Right cardiac atrium (tissue), 5 donors: ENCODE results near the gene TENM4. TPM values are rescaled to one million over a fixed set of nuclear protein-coding genes. Genes with fewer than 3 reads are reported as not detected.

ENCODE experiments used
- ATAC-seq, 2 donors: fragments of 200-7000 bp; cut with Tn5 transposase; one replicate each; pipeline versions ENCODE4 v1.8.0 to v1.9.1; 2020; ENCODE audit warnings: moderate library complexity in 2 of 2, mild to moderate bottlenecking in 1 of 2
- DNase-seq, 3 donors: peaks; one replicate each; pipeline ENCODE4 v3.0.0-alpha.2; 2020
- H3K27ac ChIP-seq: one replicate; pipeline ENCODE4 v1.5.1; 2013; ENCODE audit warnings: mild to moderate bottlenecking, low read length, control low read depth, moderate library complexity
- H3K27me3 ChIP-seq: one replicate; pipeline ENCODE4 v1.6.1; 2013; ENCODE audit not compliant: control insufficient read depth, insufficient read depth
- H3K4me1 ChIP-seq: one replicate; pipeline ENCODE4 v1.6.1; 2013; ENCODE audit warnings: low read length; ENCODE audit not compliant: control insufficient read depth, insufficient read depth
- H3K4me3 ChIP-seq: one replicate; pipeline ENCODE4 v1.5.1; 2013; ENCODE audit warnings: low read length, control low read depth
- H3K9me3 ChIP-seq: one replicate; pipeline ENCODE4 v1.6.1; 2013; ENCODE audit warnings: low read length; ENCODE audit not compliant: control insufficient read depth
- WGBS: extraction: QIAGEN DNeasy Blood & Tissue Kit; methylation state at CpG from one replicate; pipeline ENCODE4 v1.1.7; 2013; 5-methylcytosine and 5-hydroxymethylcytosine counted together
- intact Hi-C, 4 donors: fragments of 100-400 bp; cut with DNase I; formaldehyde crosslinking; loops; one replicate each; pipeline versions ENCODE4 v1.11.0 to v1.14.0; 2022 to 2023
- polyA plus RNA-seq: library from polyadenylated mRNA; stranded (reverse); fragments of 200-250 nt; gene quantifications from one replicate; pipeline ENCODE4 v1.2.3, GENCODE V29; 2013
- total RNA-seq, 4 donors: library from RNA; stranded (reverse); fragmentation: NEBNext Ultra II Directional; extraction: Animal tissue kit (Norgen Biotek cat#: 25700); gene quantifications; one replicate each; pipeline ENCODE4 v1.2.1, GENCODE V29; 2021
- donor health status: healthy with polysubstance abuse.
- donor health status: DM: no; HTN: yes; CAD: no.
- donor health status: DM: no; HTN: no; CAD: no.
- donor health status: DM: no; HTN: yes; CAD: no; lungs with severe emphysema.
- donor health status: DM: yes; HTN: yes; CAD: no.

The TENM4 gene
- total and polyA plus RNA-seq, 5 donors = 0.26 to 2.3 (median 0.71) TPM

- ATAC-seq = no peak
- intact Hi-C loops = no loop called here
- DNase-seq = no peak
- Histone ChIP-seq H3K4me1 (no peaks in the 10 kb centered on the region), H3K27ac (no peak overlapping the region), H3K27me3 (no peaks in the 10 kb centered on the region), H3K4me3 (no peak overlapping the region), H3K9me3 (no peaks in the 10 kb centered on the region)
- WGBS = 87% methylated on average over 8 of the region's 8 CpGs
Observed at GRCh38 chr11:79294845-79295731, 145.7 kb downstream of the TENM4 start.

DNA sequence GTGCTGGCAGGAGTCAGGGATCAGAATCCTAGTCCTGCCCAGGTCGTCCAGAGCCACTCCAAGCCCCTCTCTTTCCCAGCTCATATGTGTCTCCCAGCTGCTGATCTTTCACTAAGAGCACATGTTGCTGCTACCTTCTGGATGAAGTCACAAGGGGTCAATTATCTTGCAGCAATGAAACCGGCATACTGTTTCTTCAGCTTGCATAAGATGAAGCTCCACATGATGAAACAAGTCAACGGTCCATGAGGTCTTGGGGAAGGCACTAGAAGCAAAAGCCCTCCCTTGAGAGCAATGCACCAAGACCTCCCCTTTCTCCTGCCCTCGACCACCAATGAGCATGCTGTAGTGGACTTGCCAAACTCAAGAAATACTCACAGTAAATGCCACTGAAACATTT, 148.9 kb downstream of the TENM4 start:
- no peak overlapping the region for H3K27ac ChIP-seq
- H3K4me1 ChIP-seq = no peaks in the 10 kb centered on the region
- H3K9me3 ChIP-seq = no peaks in the 10 kb centered on the region
- H3K4me3 ChIP-seq = no peak overlapping the region
- intact Hi-C loops = no loop called here
- ATAC-seq (no peak), DNase-seq (no peak)
- no peaks in the 10 kb centered on the region for H3K27me3 ChIP-seq
- 74% methylated on average over 4 of the region's 4 CpGs for WGBS

DNA sequence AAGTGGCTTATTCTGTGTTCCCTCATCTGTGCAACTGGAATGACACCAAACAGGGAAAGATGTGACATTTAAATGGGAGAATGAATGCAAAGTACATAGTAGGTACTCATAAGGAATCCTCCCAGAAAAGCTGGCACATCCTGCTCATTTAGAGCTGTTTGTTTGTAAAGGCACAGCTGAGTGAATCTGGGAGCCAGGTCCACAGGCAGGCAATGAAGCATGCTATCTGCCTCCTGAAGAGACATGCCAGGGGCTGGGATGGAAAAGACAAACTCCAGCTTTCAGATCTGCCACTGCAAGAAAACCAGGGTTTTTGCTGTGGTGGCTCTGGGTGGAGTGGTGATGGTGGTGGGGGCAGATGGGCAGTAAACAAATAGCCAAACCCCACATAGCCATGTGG, 150.1 kb downstream of the TENM4 start:
- no peak overlapping the region for H3K4me3 ChIP-seq
- no peaks in the 10 kb centered on the region for H3K27me3 ChIP-seq
- intact Hi-C loops = no loop called here

GRCh38 chr11:79287952-79288351, 152.9 kb downstream of the TENM4 start:
- intact Hi-C loops = no loop called here
- peak in 1 of 3 donors; percentile 14 for DNase-seq

More for the DNA sequence above, 150.1 kb downstream of the TENM4 start:
- no peak for DNase-seq
- no peak for ATAC-seq
- Histone ChIP-seq H3K27ac (no peak overlapping the region), H3K9me3 (no peaks in the 10 kb centered on the region), H3K4me1 (no peaks in the 10 kb centered on the region)

DNA sequence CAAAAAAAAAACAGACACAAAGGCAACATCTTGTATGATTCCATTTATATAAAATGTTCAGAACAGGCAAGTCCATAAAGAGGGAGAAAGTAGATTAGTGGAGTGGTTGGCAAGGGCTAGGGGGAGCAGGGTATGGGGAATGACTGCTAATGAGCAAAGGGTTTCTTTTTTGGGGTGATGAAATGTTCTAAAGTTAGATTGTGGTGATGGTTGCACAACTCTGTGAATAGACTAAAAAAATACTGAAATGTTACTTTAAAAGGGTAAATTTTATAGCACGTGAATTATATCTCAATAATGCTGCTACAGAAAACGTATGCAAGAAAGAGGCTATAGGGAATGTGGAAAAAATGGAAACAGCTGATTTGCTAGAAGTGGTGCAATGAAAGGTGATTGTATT, 155.1 kb downstream of the TENM4 start:
- 63% methylated on average over 2 of the region's 2 CpGs for WGBS
- Histone ChIP-seq H3K4me3 (no peak overlapping the region), H3K27me3 (no peaks in the 10 kb centered on the region), H3K9me3 (no peaks in the 10 kb centered on the region), H3K27ac (no peak overlapping the region), H3K4me1 (no peaks in the 10 kb centered on the region)
- ATAC-seq (no peak), DNase-seq (no peak)
- intact Hi-C loops = no loop called here

More at GRCh38 chr11:79287952-79288351, 152.9 kb downstream of the TENM4 start:
- no peaks in the 10 kb centered on the region for H3K9me3 ChIP-seq
- no peaks in the 10 kb centered on the region for H3K27me3 ChIP-seq
- ATAC-seq = no peak
- no peak overlapping the region for H3K4me3 ChIP-seq
- H3K4me1 ChIP-seq = no peaks in the 10 kb centered on the region
- no peak overlapping the region for H3K27ac ChIP-seq

- no peaks in the 10 kb centered on the region for H3K27me3 ChIP-seq
- 52% methylated on average over 2 of the region's 2 CpGs for WGBS
- intact Hi-C loops = no loop called here
- no peaks in the 10 kb centered on the region for H3K4me1 ChIP-seq
- H3K27ac ChIP-seq = no peak overlapping the region
- no peaks in the 10 kb centered on the region for H3K9me3 ChIP-seq
- no peak for ATAC-seq
- H3K4me3 ChIP-seq = no peak overlapping the region
- DNase-seq = no peak
Observed at GRCh38 chr11:79276736-79277325, 164.0 kb downstream of the TENM4 start.

DNA sequence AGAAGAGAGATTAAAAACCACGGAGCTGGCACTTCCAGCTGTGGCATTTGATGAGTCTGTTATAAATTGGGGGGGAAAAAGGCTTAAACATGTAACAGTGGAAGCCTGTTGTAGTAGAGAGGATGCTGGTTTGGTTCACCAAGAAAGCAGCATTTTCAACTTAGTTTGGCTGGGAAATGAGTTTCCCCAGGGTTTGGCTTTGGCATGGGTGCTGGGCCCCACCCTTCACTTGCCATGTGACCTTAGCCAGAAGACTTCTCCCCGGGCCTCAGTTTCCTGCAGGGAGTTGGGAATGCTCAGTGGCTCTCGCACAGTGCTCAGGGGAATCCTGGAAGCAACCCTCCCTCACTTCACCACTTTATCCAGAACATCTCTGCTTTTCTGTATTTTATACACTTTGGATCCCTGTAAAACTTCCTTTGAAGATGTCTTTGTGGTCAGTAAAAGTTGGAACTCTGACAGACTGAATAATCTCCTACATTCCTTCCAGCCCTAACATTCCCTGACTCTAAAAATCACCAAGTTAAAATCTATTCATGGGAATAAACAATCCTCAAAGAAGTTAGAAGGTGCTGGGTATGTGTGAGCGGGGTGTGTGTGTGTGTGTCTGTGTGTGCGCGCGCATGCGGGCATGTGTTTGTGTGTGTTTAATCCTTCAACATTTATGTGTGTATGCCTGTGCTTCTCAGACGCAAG, 166.0 kb downstream of the TENM4 start:
- WGBS = 78% methylated on average over 9 of the region's 9 CpGs
- ATAC-seq (no peak), DNase-seq (no peak)
- Histone ChIP-seq H3K27me3 (no peaks in the 10 kb centered on the region), H3K4me3 (no peak overlapping the region), H3K9me3 (no peaks in the 10 kb centered on the region), H3K4me1 (no peaks in the 10 kb centered on the region), H3K27ac (no peak overlapping the region)
- intact Hi-C loops = no loop called here

GRCh38 chr11:79273781-79274180, 167.0 kb downstream of the TENM4 start:
- Histone ChIP-seq H3K27ac (no peak overlapping the region), H3K4me1 (no peaks in the 10 kb centered on the region), H3K27me3 (no peaks in the 10 kb centered on the region), H3K9me3 (no peaks in the 10 kb centered on the region), H3K4me3 (no peak overlapping the region)
- DNase-seq (no peak), ATAC-seq (no peak)
- intact Hi-C loops = no loop called here
- WGBS = 81% methylated on average over 3 of the region's 3 CpGs

DNA sequence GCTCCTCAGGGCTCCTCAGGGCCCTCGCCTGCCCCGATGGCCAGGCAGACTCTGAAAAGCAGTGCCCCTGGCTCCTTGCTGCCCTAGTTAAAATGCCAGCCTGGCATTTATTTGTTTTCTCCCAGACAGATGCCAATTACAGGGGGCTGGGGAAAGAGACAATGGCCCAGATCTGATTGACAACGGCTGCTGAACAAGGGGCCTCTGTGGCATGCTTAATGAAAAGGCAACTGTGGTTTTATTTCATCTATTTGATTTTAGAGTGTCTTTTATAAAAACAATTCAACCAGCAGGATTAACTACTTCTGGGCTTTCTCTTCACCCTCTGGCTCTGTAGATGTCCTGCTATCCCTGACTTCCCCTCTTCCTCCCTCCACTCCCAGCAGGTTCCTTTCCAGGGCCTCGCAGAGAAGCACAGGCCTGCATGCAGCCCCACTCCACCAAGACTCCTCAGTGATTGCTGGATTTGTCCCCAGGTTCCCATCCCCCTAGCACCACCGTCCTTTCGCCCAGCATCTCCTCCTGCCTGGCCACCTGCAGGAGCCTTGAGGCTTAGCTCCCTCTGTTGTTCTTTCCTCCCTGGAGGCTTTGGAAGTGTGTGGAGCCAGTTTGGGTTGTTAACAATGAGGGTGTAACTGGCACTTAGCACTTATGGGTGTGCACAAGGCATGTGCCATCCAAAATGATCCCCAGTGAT, 171.1 kb downstream of the TENM4 start:
- no peak overlapping the region for H3K4me3 ChIP-seq
- H3K27ac ChIP-seq = no peak overlapping the region
- no peaks in the 10 kb centered on the region for H3K4me1 ChIP-seq
- no peak for ATAC-seq
- WGBS = 74% methylated on average over 6 of the region's 6 CpGs
- DNase-seq = no peak
- no peaks in the 10 kb centered on the region for H3K27me3 ChIP-seq
- H3K9me3 ChIP-seq = no peaks in the 10 kb centered on the region
- intact Hi-C loops = loop anchor here in 1 of 4 donors (5.0 kb wide), 1 partner anchor 53 kb away; no protein-coding TSS in a partner anchor

DNA sequence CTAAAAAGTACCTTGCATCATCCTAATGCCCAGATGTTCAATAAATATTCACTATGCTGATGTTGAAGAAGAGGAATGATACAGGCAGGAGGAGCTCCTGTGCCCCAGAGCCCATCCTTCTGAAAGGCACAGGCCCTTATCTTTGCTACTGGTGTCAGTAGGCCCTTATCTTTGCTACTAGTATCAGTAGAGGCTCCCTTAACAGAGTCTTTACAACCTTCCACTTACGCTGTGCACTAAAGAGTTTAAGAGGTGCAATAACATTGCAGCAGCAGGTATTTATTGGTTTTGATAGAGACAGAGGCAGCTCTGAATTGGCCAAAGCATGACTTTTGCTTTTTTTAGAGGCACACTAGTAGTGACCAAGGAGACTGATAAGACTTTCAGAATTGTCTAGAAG, 174.4 kb downstream of the TENM4 start:
- no peak overlapping the region for H3K27ac ChIP-seq
- H3K9me3 ChIP-seq = no peaks in the 10 kb centered on the region
- 63% methylated on average over 1 of the region's 1 CpG for WGBS
- ATAC-seq = no peak
- no peak overlapping the region for H3K4me3 ChIP-seq
- no peaks in the 10 kb centered on the region for H3K4me1 ChIP-seq
- intact Hi-C loops = loop anchor here in 1 of 4 donors (5.0 kb wide), 1 partner anchor 56 kb away; no protein-coding TSS in a partner anchor
- no peak for DNase-seq
- no peaks in the 10 kb centered on the region for H3K27me3 ChIP-seq
